Neural cell (in vitro differentiated cells): ENCODE data around the gene FADS1. TPM values are rescaled to one million over a fixed set of nuclear protein-coding genes. Genes with fewer than 3 reads are reported as not detected.

ENCODE experiments used
- H2AFZ ChIP-seq: fragments of 200-600, 300-800 bp; sonication (generic), shearing (Covaris generic); 2 replicates; pipeline ENCODE4 v1.6.0; 2014; ENCODE audit warnings: low read depth, mild to moderate bottlenecking, antibody characterized with exemption, low read length, moderate library complexity
- H3F3A ChIP-seq: fragments of 200-600 bp; shearing (Covaris generic); 2 replicates; pipeline ENCODE4 v1.6.1; 2016; ENCODE audit warnings: mild to moderate bottlenecking, moderate library complexity, mixed read lengths, antibody characterized with exemption, low read length; ENCODE audit not compliant: insufficient read depth, poor library complexity, severe bottlenecking
- H3K27ac ChIP-seq: fragments of 200-600, 300-800 bp; sonication (generic), shearing (Covaris generic); 2 replicates; pipeline ENCODE4 v1.5.1; 2014; ENCODE audit warnings: mild to moderate bottlenecking, low read length, moderate library complexity
- H3K27me3 ChIP-seq: fragments of 300-800, 200-600 bp; sonication (generic), shearing (Covaris generic); 2 replicates; pipeline ENCODE4 v1.6.0; 2014; ENCODE audit warnings: mild to moderate bottlenecking, low read depth, low read length, moderate library complexity; ENCODE audit not compliant: insufficient read depth
- H3K36me3 ChIP-seq: fragments of 300-800, 200-600 bp; sonication (generic), shearing (Covaris generic); 2 replicates; pipeline ENCODE4 v1.5.1; 2014; ENCODE audit warnings: mild to moderate bottlenecking, antibody characterized with exemption, low read length, moderate library complexity; ENCODE audit not compliant: insufficient read depth
- H3K4me2 ChIP-seq: fragments of 300-800, 200-600 bp; sonication (generic), shearing (Covaris generic); 2 replicates; pipeline ENCODE4 v1.6.0; 2014; ENCODE audit warnings: mild to moderate bottlenecking, low read length
- H3K4me3 ChIP-seq: fragments of 300-800, 200-600 bp; sonication (generic), shearing (Covaris generic); 2 replicates; pipeline ENCODE4 v1.5.1; 2014; ENCODE audit warnings: mild to moderate bottlenecking, low read length, moderate library complexity
- H3K79me2 ChIP-seq: fragments of 200-600 bp; shearing (Covaris generic); replicated peaks from 2 replicates; pipeline ENCODE4 v1.6.0; 2014; ENCODE audit warnings: mild to moderate bottlenecking, low read length, moderate library complexity; ENCODE audit not compliant: insufficient read depth
- H3K9ac ChIP-seq: fragments of 300-800, 200-600 bp; sonication (generic), shearing (Covaris generic); 2 replicates; pipeline ENCODE4 v1.6.1; 2016; ENCODE audit warnings: mild to moderate bottlenecking, low read length, mixed read lengths
- H3K9me2 ChIP-seq: fragments of 200-600 bp; shearing (Covaris generic); 2 replicates; pipeline ENCODE4 v1.6.1; 2016; ENCODE audit warnings: mild to moderate bottlenecking, low read length, mixed read lengths; ENCODE audit not compliant: insufficient read depth
- H3K9me3 ChIP-seq: fragments of 200-600, 300-800 bp; sonication (generic), shearing (Covaris generic); 2 replicates; pipeline ENCODE4 v1.6.1; 2016; ENCODE audit warnings: mild to moderate bottlenecking, mixed run types, low read length, moderate library complexity, mixed read lengths
- H4K20me1 ChIP-seq: fragments of 200-600 bp; shearing (Covaris generic); 2 replicates; pipeline ENCODE4 v1.6.1; 2016; ENCODE audit warnings: mild to moderate bottlenecking, mixed run types; ENCODE audit not compliant: insufficient read depth
- EP300 ChIP-seq: fragments of 450-650 bp; conservative IDR thresholded peaks from 2 replicates; pipeline ENCODE4 v1.6.1; 2014; ENCODE audit warnings: antibody characterized with exemption, mild to moderate bottlenecking, moderate library complexity; ENCODE audit not compliant: poor library complexity, severe bottlenecking
- EZH2 ChIP-seq: fragments of 200-600, 300-800 bp; shearing (Covaris generic), sonication (generic); IDR thresholded peaks from 2 replicates; pipeline ENCODE4 v1.6.1; 2014; ENCODE audit warnings: antibody characterized with exemption, low read length, borderline replicate concordance, mild to moderate bottlenecking; ENCODE audit not compliant: insufficient read depth, poor library complexity, severe bottlenecking
- MXI1 ChIP-seq: fragments of 450-650 bp; conservative IDR thresholded peaks from 2 replicates; pipeline ENCODE4 v1.6.1; 2014; ENCODE audit warnings: antibody characterized with exemption, mild to moderate bottlenecking; ENCODE audit not compliant: poor library complexity, severe bottlenecking
- POLR2AphosphoS5 ChIP-seq: IDR thresholded peaks from 2 replicates; pipeline ENCODE4 v1.6.1; 2012
- RAD21 ChIP-seq: fragments of 450-650 bp; conservative IDR thresholded peaks from 2 replicates; pipeline ENCODE4 v1.6.1; 2014; ENCODE audit warnings: antibody characterized with exemption, mild to moderate bottlenecking, moderate library complexity
- SMC3 ChIP-seq: fragments of 450-650 bp; conservative IDR thresholded peaks from 2 replicates; pipeline ENCODE4 v1.6.1; 2014; ENCODE audit warnings: antibody characterized with exemption, mild to moderate bottlenecking, moderate library complexity; ENCODE audit not compliant: poor library complexity
- TAF1 ChIP-seq: IDR thresholded peaks from 2 replicates; pipeline ENCODE4 v1.6.1; 2012; ENCODE audit warnings: low read depth
- polyA plus RNA-seq: library from polyadenylated mRNA; depleted of rRNA; stranded (reverse); fragments of >200 nt; gene quantifications from 2 replicates; pipeline ENCODE4 v1.2.3, GENCODE V29; 2014
- TF ChIP-seq, protein P1 (sequence below): fragments of 450-650 bp; IDR thresholded peaks from 2 replicates; pipeline ENCODE4 v1.5.1; 2014; ENCODE audit warnings: antibody characterized with exemption, mild to moderate bottlenecking, moderate library complexity; ENCODE audit not compliant: poor library complexity, severe bottlenecking
- TF ChIP-seq, protein P2 (sequence below): IDR thresholded peaks from 2 replicates; pipeline ENCODE4 v1.6.1; 2012; ENCODE audit warnings: borderline replicate concordance

Gene FADS1
- polyA plus RNA-seq, 1 donor from 2014 or later = 102 TPM

DNA sequence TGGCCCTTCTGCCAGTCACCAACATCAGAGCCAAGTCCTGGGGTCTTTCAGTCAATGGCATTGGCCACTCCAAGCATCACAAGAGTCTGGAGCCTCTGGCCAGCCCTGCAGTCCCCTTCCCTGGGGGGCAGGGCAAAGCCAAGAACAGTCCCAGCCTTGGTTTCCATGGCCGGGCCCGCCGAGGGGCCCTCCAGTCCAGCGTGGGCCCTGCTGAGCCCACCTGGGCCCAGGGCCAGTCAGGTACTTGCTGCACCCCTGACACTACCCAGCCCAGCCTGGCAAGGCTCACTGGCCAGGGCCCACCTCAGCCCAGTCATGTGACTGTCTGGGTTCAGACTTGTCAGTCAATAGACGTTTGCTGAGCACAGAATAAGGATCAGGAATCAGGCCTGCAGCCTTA, 35.2 kb downstream of the FADS1 start:
- Histone ChIP-seq H3K9ac (no peak overlapping the region), H3K4me2 (no peak overlapping the region), H3F3A (no peaks in the 10 kb centered on the region), H3K36me3 (no peaks in the 10 kb centered on the region), H3K27ac (no peak overlapping the region), H4K20me1 (no peaks in the 10 kb centered on the region), H3K9me2 (no peaks in the 10 kb centered on the region), H3K27me3 (no peaks in the 10 kb centered on the region), H3K9me3 (no peaks in the 10 kb centered on the region), H2AFZ (no peak overlapping the region), H3K79me2 (no peaks in the 10 kb centered on the region), H3K4me3 (no peak overlapping the region)
- no peak for TF ChIP-seq EZH2
- TF ChIP-seq SMC3 = no peak
- TF ChIP-seq, protein P1, sequence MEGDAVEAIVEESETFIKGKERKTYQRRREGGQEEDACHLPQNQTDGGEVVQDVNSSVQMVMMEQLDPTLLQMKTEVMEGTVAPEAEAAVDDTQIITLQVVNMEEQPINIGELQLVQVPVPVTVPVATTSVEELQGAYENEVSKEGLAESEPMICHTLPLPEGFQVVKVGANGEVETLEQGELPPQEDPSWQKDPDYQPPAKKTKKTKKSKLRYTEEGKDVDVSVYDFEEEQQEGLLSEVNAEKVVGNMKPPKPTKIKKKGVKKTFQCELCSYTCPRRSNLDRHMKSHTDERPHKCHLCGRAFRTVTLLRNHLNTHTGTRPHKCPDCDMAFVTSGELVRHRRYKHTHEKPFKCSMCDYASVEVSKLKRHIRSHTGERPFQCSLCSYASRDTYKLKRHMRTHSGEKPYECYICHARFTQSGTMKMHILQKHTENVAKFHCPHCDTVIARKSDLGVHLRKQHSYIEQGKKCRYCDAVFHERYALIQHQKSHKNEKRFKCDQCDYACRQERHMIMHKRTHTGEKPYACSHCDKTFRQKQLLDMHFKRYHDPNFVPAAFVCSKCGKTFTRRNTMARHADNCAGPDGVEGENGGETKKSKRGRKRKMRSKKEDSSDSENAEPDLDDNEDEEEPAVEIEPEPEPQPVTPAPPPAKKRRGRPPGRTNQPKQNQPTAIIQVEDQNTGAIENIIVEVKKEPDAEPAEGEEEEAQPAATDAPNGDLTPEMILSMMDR = no peak

DNA sequence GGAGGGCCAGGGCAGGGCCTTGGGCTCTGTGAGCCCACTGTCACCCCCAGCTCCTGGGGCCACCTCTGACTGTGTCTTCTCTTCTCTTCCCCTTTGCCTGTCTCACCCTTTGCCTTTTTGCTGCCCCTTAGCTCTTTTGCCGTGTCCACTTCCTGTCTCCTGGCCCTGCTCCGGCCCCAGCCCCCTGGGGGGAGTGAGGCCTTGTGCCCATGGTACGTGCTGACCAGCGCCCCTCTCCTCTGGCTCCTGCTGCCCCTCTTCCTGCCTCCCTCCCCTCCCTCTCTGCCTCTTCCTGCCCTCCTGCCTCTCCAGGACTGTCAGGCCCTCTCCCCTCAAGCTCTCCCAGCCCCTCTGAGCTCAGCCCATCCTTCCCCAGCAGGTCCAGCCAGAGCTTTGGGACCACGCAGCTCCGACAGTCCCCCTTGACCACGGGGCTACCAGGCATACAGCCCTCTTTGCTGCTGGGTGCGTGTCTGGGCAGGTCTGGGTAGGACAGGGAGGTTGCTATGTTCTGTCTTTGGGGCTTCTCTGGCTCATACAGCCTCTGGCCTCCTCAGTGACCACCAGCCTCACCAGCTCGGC, 36.1 kb downstream of the FADS1 start:
- H2AFZ ChIP-seq = no peak overlapping the region
- no peak for TF ChIP-seq RAD21
- no peak for TF ChIP-seq EP300
- no peak for TF ChIP-seq MXI1
- TF ChIP-seq, protein P1 = no peak
- TF ChIP-seq SMC3 = no peak
- TF ChIP-seq, protein P2, sequence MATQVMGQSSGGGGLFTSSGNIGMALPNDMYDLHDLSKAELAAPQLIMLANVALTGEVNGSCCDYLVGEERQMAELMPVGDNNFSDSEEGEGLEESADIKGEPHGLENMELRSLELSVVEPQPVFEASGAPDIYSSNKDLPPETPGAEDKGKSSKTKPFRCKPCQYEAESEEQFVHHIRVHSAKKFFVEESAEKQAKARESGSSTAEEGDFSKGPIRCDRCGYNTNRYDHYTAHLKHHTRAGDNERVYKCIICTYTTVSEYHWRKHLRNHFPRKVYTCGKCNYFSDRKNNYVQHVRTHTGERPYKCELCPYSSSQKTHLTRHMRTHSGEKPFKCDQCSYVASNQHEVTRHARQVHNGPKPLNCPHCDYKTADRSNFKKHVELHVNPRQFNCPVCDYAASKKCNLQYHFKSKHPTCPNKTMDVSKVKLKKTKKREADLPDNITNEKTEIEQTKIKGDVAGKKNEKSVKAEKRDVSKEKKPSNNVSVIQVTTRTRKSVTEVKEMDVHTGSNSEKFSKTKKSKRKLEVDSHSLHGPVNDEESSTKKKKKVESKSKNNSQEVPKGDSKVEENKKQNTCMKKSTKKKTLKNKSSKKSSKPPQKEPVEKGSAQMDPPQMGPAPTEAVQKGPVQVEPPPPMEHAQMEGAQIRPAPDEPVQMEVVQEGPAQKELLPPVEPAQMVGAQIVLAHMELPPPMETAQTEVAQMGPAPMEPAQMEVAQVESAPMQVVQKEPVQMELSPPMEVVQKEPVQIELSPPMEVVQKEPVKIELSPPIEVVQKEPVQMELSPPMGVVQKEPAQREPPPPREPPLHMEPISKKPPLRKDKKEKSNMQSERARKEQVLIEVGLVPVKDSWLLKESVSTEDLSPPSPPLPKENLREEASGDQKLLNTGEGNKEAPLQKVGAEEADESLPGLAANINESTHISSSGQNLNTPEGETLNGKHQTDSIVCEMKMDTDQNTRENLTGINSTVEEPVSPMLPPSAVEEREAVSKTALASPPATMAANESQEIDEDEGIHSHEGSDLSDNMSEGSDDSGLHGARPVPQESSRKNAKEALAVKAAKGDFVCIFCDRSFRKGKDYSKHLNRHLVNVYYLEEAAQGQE = no peak
- TF ChIP-seq POLR2AphosphoS5 = no peak
- no peak for TF ChIP-seq TAF1
- TF ChIP-seq EZH2 = no peak
- H3K36me3 ChIP-seq = no peaks in the 10 kb centered on the region
- H3K79me2 ChIP-seq = no peaks in the 10 kb centered on the region
- H4K20me1 ChIP-seq = no peaks in the 10 kb centered on the region
- no peaks in the 10 kb centered on the region for H3K27me3 ChIP-seq
- no peak overlapping the region for H3K9ac ChIP-seq
- H3K9me2 ChIP-seq = no peaks in the 10 kb centered on the region
- no peak overlapping the region for H3K4me3 ChIP-seq
- no peak overlapping the region for H3K4me2 ChIP-seq
- H3F3A ChIP-seq = no peaks in the 10 kb centered on the region
- no peak overlapping the region for H3K27ac ChIP-seq
- no peaks in the 10 kb centered on the region for H3K9me3 ChIP-seq
